Measurements from ENCODE around the gene BIRC7.

Gene BIRC7

GRCh38 chr20:63226042-63226943 lies 9.4 kb upstream of the BIRC7 start:
- no peak for DNase-seq

GRCh38 chr20:63227260-63227659 lies 8.4 kb upstream of the BIRC7 start:
- no peak for DNase-seq

- DNase-seq: no peak
Observed at GRCh38 chr20:63228806-63229205, 6.9 kb upstream of the BIRC7 start.

GRCh38 chr20:63230800-63231268 lies 4.9 kb upstream of the BIRC7 start:
- DNase-seq: no peak

- DNase-seq: no peak
Observed at GRCh38 chr20:63232235-63233060, 3.3 kb upstream of the BIRC7 start.

- no peak for DNase-seq
Observed at GRCh38 chr20:63233061-63233344, 2.7 kb upstream of the BIRC7 start.

GRCh38 chr20:63233924-63234323 lies 1.8 kb upstream of the BIRC7 start:
- DNase-seq: no peak

GRCh38 chr20:63234693-63235398 lies 859 bp upstream of the BIRC7 start:
- peak; percentile 31 for DNase-seq

GRCh38 chr20:63236116-63236837 lies 572 bp downstream of the BIRC7 start:
- no peak for DNase-seq

GRCh38 chr20:63238031-63238430 lies 2.3 kb downstream of the BIRC7 start:
- DNase-seq: no peak

GRCh38 chr20:63238514-63239125 lies 2.9 kb downstream of the BIRC7 start:
- DNase-seq: no peak

- no peak for DNase-seq
Observed at GRCh38 chr20:63239431-63239830, 3.7 kb downstream of the BIRC7 start.

GRCh38 chr20:63240004-63240403 lies 4.3 kb downstream of the BIRC7 start:
- DNase-seq: no peak

GRCh38 chr20:63241272-63241671 lies 5.6 kb downstream of the BIRC7 start:
- DNase-seq: no peak

- DNase-seq: no peak
Observed at GRCh38 chr20:63242736-63243135, 7.0 kb downstream of the BIRC7 start.

- no peak for DNase-seq
Observed at GRCh38 chr20:63243604-63244247, 8.0 kb downstream of the BIRC7 start.

- no peak for DNase-seq
Observed at GRCh38 chr20:63244468-63244867, 8.8 kb downstream of the BIRC7 start.

GRCh38 chr20:63246490-63247288 lies 11.0 kb downstream of the BIRC7 start:
- DNase-seq: no peak

GRCh38 chr20:63247671-63248228 lies 12.0 kb downstream of the BIRC7 start:
- DNase-seq: no peak

- no peak for DNase-seq
Observed at GRCh38 chr20:63248835-63249591, 13.3 kb downstream of the BIRC7 start.

Data from activated T-cell treated with anti-CD3 and anti-CD28 coated beads, Interleukin-2, amount 50 U/mL, for 1 hour (primary cell).